ENCODE measurements around the gene RANBP3L. TPM values are rescaled to one million over a fixed set of nuclear protein-coding genes. Genes with fewer than 3 reads are reported as not detected.

RANBP3L gene
- polyA plus RNA-seq, 3 donors from 2014 or later: not detected

- peaks cover 0 to 4% (median 4%) of the 10 kb centered on the region in 3 donors for H3K27me3 Mint-ChIP-seq (ENCODE audit: low read depth in 3 of 3)
- H3K4me1 Mint-ChIP-seq: no peaks in the 10 kb centered on the region
- H3K27ac Mint-ChIP-seq: no peak overlapping the region
- no peak for DNase-seq
- no peaks in the 10 kb centered on the region for H3K9me3 Mint-ChIP-seq
- no peak overlapping the region for H3K4me3 Mint-ChIP-seq
- H3K36me3 Mint-ChIP-seq: no peaks in the 10 kb centered on the region
Measured at GRCh38 chr5:36273809-36274526, 27.7 kb downstream of the RANBP3L start.

- no peak overlapping the region for H3K27ac Mint-ChIP-seq
- no peaks in the 10 kb centered on the region for H3K9me3 Mint-ChIP-seq
Measured at GRCh38 chr5:36272136-36272690, 29.5 kb downstream of the RANBP3L start.

GRCh38 chr5:36270876-36271575, 30.7 kb downstream of the RANBP3L start:
- Mint-ChIP-seq H3K9me3 (no peaks in the 10 kb centered on the region), H3K4me1 (no peaks in the 10 kb centered on the region)

More at GRCh38 chr5:36272136-36272690, 29.5 kb downstream of the RANBP3L start:
- Mint-ChIP-seq H3K36me3 (no peaks in the 10 kb centered on the region), H3K27me3 (ENCODE audit: low read depth in 3 of 3) (peaks cover 0 to 4% (median 4%) of the 10 kb centered on the region in 3 donors), H3K4me3 (no peak overlapping the region), H3K4me1 (no peaks in the 10 kb centered on the region)
- no peak for DNase-seq

GRCh38 chr5:36270175-36270574, 31.5 kb downstream of the RANBP3L start:
- H3K4me1 Mint-ChIP-seq: no peaks in the 10 kb centered on the region
- DNase-seq: no peak
- no peak overlapping the region for H3K4me3 Mint-ChIP-seq
- peaks cover 0 to 4% (median 2%) of the 10 kb centered on the region in 3 donors for H3K27me3 Mint-ChIP-seq (ENCODE audit: low read depth in 3 of 3)
- no peaks in the 10 kb centered on the region for H3K36me3 Mint-ChIP-seq
- H3K27ac Mint-ChIP-seq: no peak overlapping the region
- H3K9me3 Mint-ChIP-seq: no peaks in the 10 kb centered on the region

More at GRCh38 chr5:36270876-36271575, 30.7 kb downstream of the RANBP3L start:
- no peak overlapping the region for H3K4me3 Mint-ChIP-seq
- no peak overlapping the region for H3K27ac Mint-ChIP-seq
- no peaks in the 10 kb centered on the region for H3K36me3 Mint-ChIP-seq
- DNase-seq: no peak
- H3K27me3 Mint-ChIP-seq (ENCODE audit: low read depth in 3 of 3): peaks cover 0 to 4% (median 2%) of the 10 kb centered on the region in 3 donors

GRCh38 chr5:36269478-36269877, 32.2 kb downstream of the RANBP3L start:
- Mint-ChIP-seq H3K4me1 (no peaks in the 10 kb centered on the region), H3K27me3 (ENCODE audit: low read depth in 3 of 3) (peaks cover 0 to 6% (median 4%) of the 10 kb centered on the region in 3 donors), H3K27ac (no peak overlapping the region), H3K4me3 (no peak overlapping the region), H3K36me3 (no peaks in the 10 kb centered on the region), H3K9me3 (no peaks in the 10 kb centered on the region)
- no peak for DNase-seq

GRCh38 chr5:36267905-36268304, 33.8 kb downstream of the RANBP3L start:
- H3K36me3 Mint-ChIP-seq: no peaks in the 10 kb centered on the region
- no peaks in the 10 kb centered on the region for H3K4me1 Mint-ChIP-seq
- DNase-seq: no peak
- no peaks in the 10 kb centered on the region for H3K9me3 Mint-ChIP-seq
- H3K27ac Mint-ChIP-seq: no peak overlapping the region
- H3K27me3 Mint-ChIP-seq (ENCODE audit: low read depth in 3 of 3): peaks cover 0 to 7% (median 0%) of the 10 kb centered on the region in 3 donors
- H3K4me3 Mint-ChIP-seq: no peak overlapping the region

GRCh38 chr5:36264202-36264760, 37.4 kb downstream of the RANBP3L start:
- Mint-ChIP-seq H3K36me3 (no peaks in the 10 kb centered on the region), H3K27ac (no peak overlapping the region), H3K4me3 (no peak overlapping the region), H3K4me1 (no peaks in the 10 kb centered on the region), H3K27me3 (ENCODE audit: low read depth in 3 of 3) (peaks cover 0 to 7% (median 4%) of the 10 kb centered on the region in 3 donors), H3K9me3 (no peaks in the 10 kb centered on the region)
- no peak for DNase-seq

GRCh38 chr5:36261186-36261585, 40.5 kb downstream of the RANBP3L start:
- no peak for DNase-seq
- Mint-ChIP-seq H3K27me3 (ENCODE audit: low read depth in 3 of 3) (peaks cover 2 to 10% (median 4%) of the 10 kb centered on the region in 3 donors), H3K27ac (no peak overlapping the region), H3K36me3 (no peaks in the 10 kb centered on the region), H3K9me3 (no peaks in the 10 kb centered on the region), H3K4me3 (no peak overlapping the region), H3K4me1 (no peaks in the 10 kb centered on the region)

- Mint-ChIP-seq H3K27ac (no peak overlapping the region), H3K4me3 (no peak overlapping the region), H3K36me3 (peaks cover 0 to 3% (median 0%) of the 10 kb centered on the region in 3 donors), H3K9me3 (no peaks in the 10 kb centered on the region), H3K4me1 (no peaks in the 10 kb centered on the region), H3K27me3 (ENCODE audit: low read depth in 3 of 3) (peaks cover 4 to 6% (median 5%) of the 10 kb centered on the region in 3 donors)
- no peak for DNase-seq
Measured at GRCh38 chr5:36253575-36253974, 48.1 kb downstream of the RANBP3L start.

- H3K4me3 Mint-ChIP-seq: no peak overlapping the region
- DNase-seq: no peak
- peaks cover 0 to 4% (median 3%) of the 10 kb centered on the region in 3 donors for H3K36me3 Mint-ChIP-seq
- H3K27ac Mint-ChIP-seq: no peak overlapping the region
- no peaks in the 10 kb centered on the region for H3K9me3 Mint-ChIP-seq
- H3K27me3 Mint-ChIP-seq (ENCODE audit: low read depth in 3 of 3): peaks cover 4 to 6% (median 5%) of the 10 kb centered on the region in 3 donors
- H3K4me1 Mint-ChIP-seq: no peaks in the 10 kb centered on the region
Measured at GRCh38 chr5:36252722-36253365, 48.9 kb downstream of the RANBP3L start.

GRCh38 chr5:36251218-36251617, 50.5 kb downstream of the RANBP3L start:
- Mint-ChIP-seq H3K36me3 (peaks cover 0 to 5% (median 3%) of the 10 kb centered on the region in 3 donors), H3K4me3 (no peak overlapping the region), H3K9me3 (no peaks in the 10 kb centered on the region), H3K4me1 (no peaks in the 10 kb centered on the region), H3K27me3 (ENCODE audit: low read depth in 3 of 3) (peaks cover 5 to 8% (median 5%) of the 10 kb centered on the region in 3 donors), H3K27ac (no peak overlapping the region)
- DNase-seq: no peak

GRCh38 chr5:36250427-36250826, 51.3 kb downstream of the RANBP3L start:
- Mint-ChIP-seq H3K36me3 (peaks cover 0 to 5% (median 3%) of the 10 kb centered on the region in 3 donors), H3K27ac (no peak overlapping the region), H3K9me3 (no peaks in the 10 kb centered on the region), H3K4me3 (no peak overlapping the region), H3K4me1 (no peaks in the 10 kb centered on the region), H3K27me3 (ENCODE audit: low read depth in 3 of 3) (peaks cover 2 to 5% (median 4%) of the 10 kb centered on the region in 3 donors)
- no peak for DNase-seq

GRCh38 chr5:36246036-36246800, 55.5 kb downstream of the RANBP3L start:
- Mint-ChIP-seq H3K27me3 (ENCODE audit: low read depth in 3 of 3) (peaks cover 2 to 10% (median 7%) of the 10 kb centered on the region in 3 donors), H3K4me1 (peaks cover 16 to 24% of the 10 kb centered on the region in 2 donors), H3K36me3 (peaks cover 0 to 5% (median 0%) of the 10 kb centered on the region in 3 donors), H3K4me3 (no peak overlapping the region), H3K27ac (no peak overlapping the region), H3K9me3 (peaks cover 0 to 3% (median 0%) of the 10 kb centered on the region in 6 donors)
- DNase-seq: no peak
